ENCODE measurements around the gene KRT24. TPM values are rescaled to one million over a fixed set of nuclear protein-coding genes. Genes with fewer than 3 reads are reported as not detected.

KRT24 gene
- total RNA-seq (2022; extraction: Qiagen RNA extraction; ENCODE audit: low read depth), result not detected in 5 replicates

GRCh38 chr17:40703652-40704051 lies at the start of gene KRT24:
TSS of gene KRT24 (minus strand) at chr17:40703752. CDS start at chr17:40703693, 59 bp downstream.

GRCh38 chr17:40664582-40665333 lies 38.8 kb downstream of the KRT24 start, which contains the start of gene KRT222:
TSS of gene KRT222 (minus strand) at chr17:40665177. CDS start at chr17:40665099, 78 bp downstream.

Other genes with a start within 250 kb of the KRT24 start
- 170 to 273 TPM (median 226 TPM) in 5 replicates for gene TNS4, start 202.1 kb downstream of the KRT24 start, total RNA-seq (2022; extraction: Qiagen RNA extraction; ENCODE audit: low read depth)
- 0.88 to 1.3 TPM (median 1.2 TPM) in 5 replicates for gene CCR7, start 138.3 kb downstream of the KRT24 start, total RNA-seq (2022; extraction: Qiagen RNA extraction; ENCODE audit: low read depth)
- gene SMARCE1, start 55.9 kb downstream of the KRT24 start, total RNA-seq (2022; extraction: Qiagen RNA extraction; ENCODE audit: low read depth), result 105 to 119 TPM (median 113 TPM) in 5 replicates
- 0.41 to 1.1 TPM (median 0.59 TPM) in 5 replicates for gene KRT222, start 38.6 kb downstream of the KRT24 start, total RNA-seq (2022; extraction: Qiagen RNA extraction; ENCODE audit: low read depth)
- gene KRT25, start 51.6 kb upstream of the KRT24 start, total RNA-seq (2022; extraction: Qiagen RNA extraction; ENCODE audit: low read depth), result not detected in 5 replicates
- not detected in 5 replicates for gene KRT26, start 68.4 kb upstream of the KRT24 start, total RNA-seq (2022; extraction: Qiagen RNA extraction; ENCODE audit: low read depth)
- not detected in 5 replicates for gene KRT27, start 78.8 kb upstream of the KRT24 start, total RNA-seq (2022; extraction: Qiagen RNA extraction; ENCODE audit: low read depth)
- not detected in 5 replicates for gene KRT28, start 96.2 kb upstream of the KRT24 start, total RNA-seq (2022; extraction: Qiagen RNA extraction; ENCODE audit: low read depth)
- 99.6 to 118 TPM (median 105 TPM) in 5 replicates for gene KRT10, start 118.9 kb upstream of the KRT24 start, total RNA-seq (2022; extraction: Qiagen RNA extraction; ENCODE audit: low read depth)
- not detected in 5 replicates for gene KRT12, start 163.5 kb upstream of the KRT24 start, total RNA-seq (2022; extraction: Qiagen RNA extraction; ENCODE audit: low read depth)
- gene KRT20, start 181.5 kb upstream of the KRT24 start, total RNA-seq (2022; extraction: Qiagen RNA extraction; ENCODE audit: low read depth), result 0.18 to 0.61 TPM (median 0.31 TPM) in 5 replicates
- gene KRT23, start 233.9 kb upstream of the KRT24 start, total RNA-seq (2022; extraction: Qiagen RNA extraction; ENCODE audit: low read depth), result 0.08 to 0.31 TPM (median 0.18 TPM) in 3 of 5 replicates, not detected in the others

All from A549 treated with ZK216348 at 1 μM for 4 hours (cell line).